Activated CD8-positive, alpha-beta T cell treated with anti-CD3 and anti-CD28 coated beads for 36 hours (primary cell): ENCODE measurements around the gene LRP1B. TPM values are rescaled to one million over a fixed set of nuclear protein-coding genes. Genes with fewer than 3 reads are reported as not detected.

Source experiments
- ATAC-seq: fragments of 200-7000 bp; cut with Tn5 transposase; one replicate; pipeline ENCODE4 v1.10.0; 2021; ENCODE audit warnings: mild to moderate bottlenecking, moderate library complexity
- CTCF ChIA-PET: fragments of 350-600 bp; sonication (Branson Sonifier 250); formaldehyde crosslinking; loops from one replicate; lab custom pipeline; 2021; ENCODE audit warnings: antibody characterized with exemption; lab: Charles Lee
- POLR2A ChIA-PET: fragments of 350-600 bp; sonication (Branson Sonifier 250); formaldehyde crosslinking; loops from one replicate; lab custom pipeline; 2021; ENCODE audit warnings: antibody characterized with exemption; lab: Charles Lee
- DNase-seq: peaks from one replicate; pipeline ENCODE4 v3.0.0-alpha.2; 2020
- H3K27ac Mint-ChIP-seq: one replicate; pipeline ENCODE4 v1.8.0; 2021; ENCODE audit warnings: mild to moderate bottlenecking, mixed read lengths
- H3K27me3 Mint-ChIP-seq: one replicate; pipeline ENCODE4 v1.8.0; 2021; ENCODE audit warnings: mixed read lengths
- H3K36me3 Mint-ChIP-seq: one replicate; pipeline ENCODE4 v1.8.0; 2021; ENCODE audit warnings: low read depth, mixed read lengths
- H3K4me1 Mint-ChIP-seq: one replicate; pipeline ENCODE4 v1.8.0; 2021; ENCODE audit warnings: low read depth, mixed read lengths
- H3K4me3 Mint-ChIP-seq: one replicate; pipeline ENCODE4 v1.8.0; 2021; ENCODE audit warnings: mild to moderate bottlenecking, moderate library complexity, mixed read lengths
- H3K9me3 Mint-ChIP-seq: one replicate; pipeline ENCODE4 v1.8.0; 2021; ENCODE audit warnings: mixed read lengths
- CTCF ChIP-seq: fragments of 200-600 bp; IDR thresholded peaks from one replicate; pipeline ENCODE4 v1.8.0; 2022; ENCODE audit warnings: antibody characterized with exemption, mild to moderate bottlenecking
- intact Hi-C: fragments of 100-400 bp; cut with micrococcal nuclease; formaldehyde crosslinking; loops from one replicate; pipeline ENCODE4 v1.10.0; 2022
- total RNA-seq, 2 experiments: library from RNA; stranded (reverse); gene quantifications; one replicate each; pipeline ENCODE4 v1.2.3, GENCODE V29; 2021

Gene LRP1B
- total RNA-seq, 2 experiments from 2014 or later, result not detected

DNA sequence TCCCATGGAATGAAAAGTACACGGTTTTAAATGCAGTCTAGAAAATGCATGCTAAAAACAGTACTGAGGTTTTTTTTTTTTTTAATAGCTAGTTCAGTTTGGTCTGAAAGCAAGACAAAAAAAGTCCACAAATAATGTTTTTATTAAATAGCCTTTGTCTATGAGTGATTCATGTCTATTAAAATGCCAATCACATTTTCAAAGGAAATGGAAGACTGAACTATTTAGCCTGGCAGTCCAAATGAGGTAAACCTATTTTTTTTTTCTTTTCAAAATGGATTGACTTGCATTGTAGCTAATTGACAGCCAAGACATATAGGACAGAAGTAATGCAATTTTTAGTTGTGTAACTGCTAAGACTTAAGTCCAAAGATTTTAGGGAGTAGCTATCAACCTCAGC is 90.3 kb downstream of the LRP1B start:
- Mint-ChIP-seq H3K27ac (no peak overlapping the region), H3K4me3 (no peak overlapping the region), H3K9me3 (no peaks in the 10 kb centered on the region), H3K4me1 (no peaks in the 10 kb centered on the region), H3K36me3 (no peaks in the 10 kb centered on the region), H3K27me3 (no peaks in the 10 kb centered on the region)
- ATAC-seq (no peak), DNase-seq (no peak)
- CTCF ChIA-PET, result no interaction called here
- POLR2A ChIA-PET, result no interaction called here
- no peak for TF ChIP-seq CTCF
- intact Hi-C loops, result no loop called here

GRCh38 chr2:142038826-142039225 is 92.0 kb downstream of the LRP1B start:
- no peaks in the 10 kb centered on the region for H3K36me3 Mint-ChIP-seq
- POLR2A ChIA-PET, result no interaction called here
- no peak overlapping the region for H3K4me3 Mint-ChIP-seq
- H3K27ac Mint-ChIP-seq, result no peak overlapping the region
- no peaks in the 10 kb centered on the region for H3K9me3 Mint-ChIP-seq
- TF ChIP-seq CTCF, result no peak
- ATAC-seq (no peak), DNase-seq (no peak)
- H3K27me3 Mint-ChIP-seq, result no peaks in the 10 kb centered on the region
- intact Hi-C loops, result no loop called here
- H3K4me1 Mint-ChIP-seq, result no peaks in the 10 kb centered on the region
- CTCF ChIA-PET, result no interaction called here

DNA sequence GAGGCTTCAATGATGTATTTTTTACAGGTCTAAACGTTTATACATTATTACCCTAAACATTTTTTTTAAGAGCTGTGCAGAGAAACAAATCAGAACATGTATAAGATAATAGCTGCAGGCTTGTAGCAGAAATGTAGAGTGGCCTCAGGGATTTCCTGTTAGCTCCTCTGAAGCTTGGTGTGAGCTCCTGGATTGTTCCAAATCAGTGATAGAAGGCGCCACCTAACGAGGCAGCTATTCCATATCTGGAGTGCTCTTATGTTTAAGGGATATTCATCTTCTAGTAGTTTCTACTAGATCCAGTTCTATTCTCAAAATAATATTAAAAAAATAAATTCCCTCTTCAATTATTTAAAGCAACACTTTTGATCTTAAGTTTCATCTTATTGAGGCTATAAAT is 93.1 kb downstream of the LRP1B start:
- no peak for TF ChIP-seq CTCF
- no peak for DNase-seq
- intact Hi-C loops, result no loop called here
- Mint-ChIP-seq H3K36me3 (no peaks in the 10 kb centered on the region), H3K9me3 (no peaks in the 10 kb centered on the region), H3K4me1 (no peaks in the 10 kb centered on the region), H3K27me3 (no peaks in the 10 kb centered on the region), H3K4me3 (no peak overlapping the region), H3K27ac (no peak overlapping the region)
- CTCF ChIA-PET, result no interaction called here
- no peak for ATAC-seq
- POLR2A ChIA-PET, result no interaction called here

DNA sequence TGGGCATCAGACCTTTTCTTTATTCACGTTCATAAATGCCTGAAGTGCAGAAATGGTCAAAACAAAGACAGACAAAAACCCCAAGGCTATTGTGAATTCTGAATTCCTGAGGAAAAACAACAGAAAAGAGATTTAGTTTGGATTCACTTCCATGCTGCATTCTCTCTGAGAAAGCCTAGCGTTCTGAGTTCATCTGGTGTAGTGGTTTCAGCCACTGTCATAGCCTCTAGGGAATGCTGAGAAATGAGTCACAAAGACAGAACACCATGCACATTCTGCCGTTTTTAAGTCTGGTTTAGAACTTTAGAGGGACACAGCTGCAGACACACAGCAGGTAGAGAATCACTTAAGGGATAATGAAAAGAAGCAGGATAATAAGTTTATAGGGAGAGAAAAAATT is 93.8 kb downstream of the LRP1B start:
- Mint-ChIP-seq H3K4me1 (no peaks in the 10 kb centered on the region), H3K27ac (no peak overlapping the region), H3K9me3 (no peaks in the 10 kb centered on the region), H3K4me3 (no peak overlapping the region), H3K27me3 (no peaks in the 10 kb centered on the region), H3K36me3 (no peaks in the 10 kb centered on the region)
- ChIA-PET CTCF (no interaction called here), POLR2A (no interaction called here)
- TF ChIP-seq CTCF, result no peak
- ATAC-seq (no peak), DNase-seq (no peak)
- intact Hi-C loops, result no loop called here

DNA sequence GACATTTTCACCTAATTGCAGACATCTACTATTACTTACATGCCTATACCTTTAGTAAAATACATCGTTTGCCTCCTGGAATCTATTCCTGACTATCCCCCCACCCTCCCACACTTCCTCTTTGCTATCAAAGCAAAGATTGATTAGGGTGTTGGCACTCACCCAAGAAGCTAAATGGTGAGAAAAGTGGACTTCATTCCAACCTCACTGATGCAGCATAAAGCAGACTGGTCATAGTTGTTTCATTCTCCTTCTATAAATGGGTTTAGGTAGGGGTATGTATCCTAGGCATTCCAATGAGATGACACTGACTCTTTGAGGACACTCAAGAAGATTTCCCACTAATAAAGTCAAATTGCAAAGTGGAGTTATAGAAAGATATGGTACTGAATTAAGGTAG is 97.4 kb downstream of the LRP1B start:
- no peak for ATAC-seq
- ChIA-PET CTCF (no interaction called here), POLR2A (no interaction called here)
- peaks cover 7% of the 10 kb centered on the region for H3K9me3 Mint-ChIP-seq
- no peak overlapping the region for H3K4me3 Mint-ChIP-seq
- H3K27ac Mint-ChIP-seq, result no peak overlapping the region
- intact Hi-C loops, result no loop called here
- no peaks in the 10 kb centered on the region for H3K27me3 Mint-ChIP-seq
- no peaks in the 10 kb centered on the region for H3K36me3 Mint-ChIP-seq
- no peaks in the 10 kb centered on the region for H3K4me1 Mint-ChIP-seq
- no peak for DNase-seq
- no peak for TF ChIP-seq CTCF
